IPS-18c (cell line): ENCODE results near the gene KRT71.
"Not testable (repeated sequence)": the region's sequence is repeated elsewhere in the genome, so short reads cannot be mapped to it uniquely, and the experiment has no call there.

ENCODE experiments used
- H3K4me3 ChIP-seq: 2 replicates; pipeline ENCODE4 v1.7.0; 2013; ENCODE audit warnings: low read depth, mild to moderate bottlenecking, low read length, moderate library complexity; ENCODE audit not compliant: insufficient read depth
- H3K9me3 ChIP-seq: one replicate; pipeline ENCODE4 v1.6.1; 2013; ENCODE audit warnings: mild to moderate bottlenecking, low read length, moderate library complexity; ENCODE audit not compliant: control insufficient read depth, insufficient read depth

Gene KRT71

GRCh38 chr12:52518574-52519386, 34.2 kb downstream of the KRT71 start:
- no peaks in the 10 kb centered on the region for H3K9me3 ChIP-seq

GRCh38 chr12:52517888-52518287, 35.1 kb downstream of the KRT71 start:
- no peak overlapping the region for H3K4me3 ChIP-seq
- H3K9me3 ChIP-seq = no peaks in the 10 kb centered on the region

More at GRCh38 chr12:52518574-52519386, 34.2 kb downstream of the KRT71 start:
- H3K4me3 ChIP-seq = no peak overlapping the region

GRCh38 chr12:52517005-52517835, 35.7 kb downstream of the KRT71 start:
- Histone ChIP-seq H3K4me3 (no peak overlapping the region), H3K9me3 (no peaks in the 10 kb centered on the region)

GRCh38 chr12:52515927-52516831, 36.8 kb downstream of the KRT71 start:
- Histone ChIP-seq H3K4me3 (no peak overlapping the region), H3K9me3 (no peaks in the 10 kb centered on the region)

GRCh38 chr12:52515319-52515646, 37.7 kb downstream of the KRT71 start:
- no peak overlapping the region for H3K4me3 ChIP-seq
- H3K9me3 ChIP-seq = peaks cover 1% of the 10 kb centered on the region

GRCh38 chr12:52514471-52515318, 38.2 kb downstream of the KRT71 start:
- H3K9me3 ChIP-seq = peaks cover 2% of the 10 kb centered on the region
- no peak overlapping the region for H3K4me3 ChIP-seq

- Histone ChIP-seq H3K4me3 (no peak overlapping the region), H3K9me3 (peaks cover 2% of the 10 kb centered on the region)
Measured at GRCh38 chr12:52513736-52514135, 39.2 kb downstream of the KRT71 start.

GRCh38 chr12:52508211-52508610, 44.7 kb downstream of the KRT71 start:
- Histone ChIP-seq H3K4me3 (no peak overlapping the region), H3K9me3 (peaks cover 2% of the 10 kb centered on the region)

GRCh38 chr12:52506858-52507715, 45.9 kb downstream of the KRT71 start:
- peaks cover 2% of the 10 kb centered on the region for H3K9me3 ChIP-seq
- H3K4me3 ChIP-seq = no peak overlapping the region

GRCh38 chr12:52502877-52503276, 50.1 kb downstream of the KRT71 start:
- H3K9me3 ChIP-seq = no peaks in the 10 kb centered on the region
- H3K4me3 ChIP-seq = no peak overlapping the region

GRCh38 chr12:52501490-52501889, 51.5 kb downstream of the KRT71 start:
- Histone ChIP-seq H3K9me3 (no peaks in the 10 kb centered on the region), H3K4me3 (no peak overlapping the region)

- not testable (repeated sequence) for H3K4me3 ChIP-seq, H3K9me3 ChIP-seq
Measured at GRCh38 chr12:52500574-52500973, 52.4 kb downstream of the KRT71 start.

GRCh38 chr12:52499806-52500560, 53.0 kb downstream of the KRT71 start:
- no peak overlapping the region for H3K4me3 ChIP-seq
- H3K9me3 ChIP-seq = no peaks in the 10 kb centered on the region

GRCh38 chr12:52498946-52499345, 54.0 kb downstream of the KRT71 start:
- Histone ChIP-seq H3K9me3 (no peaks in the 10 kb centered on the region), H3K4me3 (no peak overlapping the region)

- Histone ChIP-seq H3K9me3 (no peaks in the 10 kb centered on the region), H3K4me3 (no peak overlapping the region)
Measured at GRCh38 chr12:52497975-52498374, 55.0 kb downstream of the KRT71 start.
